ENCODE results near the gene SLC22A14.

SLC22A14 gene

DNA sequence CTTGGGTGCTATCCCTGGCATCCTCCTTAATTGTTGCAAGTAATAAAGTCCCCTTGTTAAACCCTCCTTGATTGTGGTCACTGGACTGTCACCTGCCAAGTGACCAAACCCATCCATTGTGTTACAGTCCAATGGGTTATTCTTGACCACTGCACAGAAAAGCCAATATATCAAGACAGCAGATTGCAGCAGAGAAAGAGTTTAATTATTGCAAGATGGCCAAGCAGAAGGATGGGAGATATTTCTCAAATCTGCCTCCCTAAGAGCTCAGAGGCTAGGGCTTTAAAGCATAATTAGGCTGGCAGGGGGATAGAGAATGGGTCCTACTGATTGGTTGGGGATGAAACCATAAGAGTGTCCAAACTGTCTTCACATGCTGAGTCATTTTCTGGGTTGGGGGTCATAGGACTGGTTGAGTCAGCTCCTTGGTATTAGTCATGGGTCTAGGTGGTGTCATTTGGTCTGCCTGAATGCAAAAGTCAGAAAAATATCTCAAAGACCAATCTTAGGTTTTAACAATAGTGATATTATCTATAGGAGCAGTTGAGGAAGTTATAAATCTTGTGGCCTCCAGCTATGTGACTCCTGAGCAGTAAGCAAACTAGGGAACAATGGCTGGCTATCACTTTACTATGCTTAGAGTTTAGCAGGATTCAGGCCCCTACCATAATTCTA lies 45.4 kb downstream of the SLC22A14 start:
- H3K27ac Mint-ChIP-seq = no peak overlapping the region

DNA sequence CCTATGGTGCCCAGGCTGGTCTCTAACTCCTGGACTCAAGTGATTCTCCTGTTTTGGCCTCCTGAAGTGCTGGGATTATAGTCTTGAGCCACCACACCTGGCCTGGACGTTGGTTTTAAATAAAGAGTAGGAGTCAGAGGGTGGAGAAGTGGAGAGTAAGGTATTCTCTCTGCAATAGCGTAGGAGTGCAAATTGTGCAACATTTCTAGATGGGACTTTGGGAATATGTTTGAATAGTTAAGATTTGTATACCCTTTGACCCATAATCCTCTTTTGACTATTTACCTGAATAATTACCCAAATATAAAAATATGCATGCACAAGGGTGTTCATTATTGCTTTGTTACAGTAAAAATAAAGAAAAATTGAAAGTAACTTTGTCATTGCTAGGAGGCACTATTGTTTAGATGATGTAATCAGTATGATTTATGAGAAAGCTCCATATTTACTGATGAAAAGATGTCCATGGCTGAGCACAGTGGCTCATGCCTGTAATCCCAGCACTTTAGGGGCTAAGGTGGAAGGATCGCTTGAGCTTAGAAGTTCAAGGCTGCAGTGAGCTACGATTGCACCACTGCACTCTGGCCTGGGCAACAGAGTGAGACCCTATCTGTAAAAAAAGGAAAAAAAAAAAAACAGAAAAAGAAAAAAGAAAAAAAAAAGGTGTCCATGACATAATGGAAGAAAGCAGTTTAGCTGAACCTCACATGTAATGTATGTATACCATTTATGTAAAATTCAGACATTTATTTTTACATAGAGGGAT lies 49.3 kb downstream of the SLC22A14 start:
- H3K36me3 Mint-ChIP-seq = no peaks in the 10 kb centered on the region
- no peak overlapping the region for H3K4me3 Mint-ChIP-seq
- peaks cover 12 to 17% of the 10 kb centered on the region in 2 donors for H3K27me3 Mint-ChIP-seq
- ATAC-seq (replicated peaks) = no peak
- no peaks in the 10 kb centered on the region for H3K4me1 Mint-ChIP-seq
- no peak overlapping the region for H3K27ac Mint-ChIP-seq
- no peaks in the 10 kb centered on the region for H3K9me3 Mint-ChIP-seq
- no peak for DNase-seq

More for the DNA sequence above, 45.4 kb downstream of the SLC22A14 start:
- Mint-ChIP-seq H3K4me3 (no peak overlapping the region), H3K9me3 (peaks cover 0 to 6% of the 10 kb centered on the region in 2 donors), H3K36me3 (no peaks in the 10 kb centered on the region), H3K27me3 (peaks cover 7 to 20% of the 10 kb centered on the region in 2 donors), H3K4me1 (no peaks in the 10 kb centered on the region)
- no peak for ATAC-seq (replicated peaks)
- no peak for DNase-seq

DNA sequence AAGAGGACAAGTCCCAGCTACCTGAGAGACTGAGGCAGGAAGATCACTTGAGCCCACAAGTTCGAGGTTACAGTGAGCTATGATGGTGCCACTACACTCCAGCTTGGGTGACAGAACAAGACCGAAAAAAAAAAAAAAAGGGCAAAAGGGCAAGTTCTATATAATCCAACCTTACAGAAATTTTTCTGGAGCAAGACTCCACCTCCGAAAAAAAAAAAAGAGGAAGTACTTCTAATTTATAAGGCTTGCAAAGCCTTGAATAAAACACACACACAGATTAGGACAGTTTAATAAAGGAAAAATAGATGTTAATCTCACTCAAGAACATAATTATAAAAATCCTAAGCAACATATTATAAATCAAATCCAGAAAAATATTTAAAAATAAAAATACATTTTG lies 50.1 kb downstream of the SLC22A14 start:
- DNase-seq = no peak
- ATAC-seq (replicated peaks) = peak in 1 of 2 donors; percentile 31
- Mint-ChIP-seq H3K27me3 (peaks cover 8 to 12% of the 10 kb centered on the region in 2 donors), H3K36me3 (no peaks in the 10 kb centered on the region), H3K27ac (no peak overlapping the region), H3K9me3 (no peaks in the 10 kb centered on the region), H3K4me3 (no peak overlapping the region), H3K4me1 (no peaks in the 10 kb centered on the region)

DNA sequence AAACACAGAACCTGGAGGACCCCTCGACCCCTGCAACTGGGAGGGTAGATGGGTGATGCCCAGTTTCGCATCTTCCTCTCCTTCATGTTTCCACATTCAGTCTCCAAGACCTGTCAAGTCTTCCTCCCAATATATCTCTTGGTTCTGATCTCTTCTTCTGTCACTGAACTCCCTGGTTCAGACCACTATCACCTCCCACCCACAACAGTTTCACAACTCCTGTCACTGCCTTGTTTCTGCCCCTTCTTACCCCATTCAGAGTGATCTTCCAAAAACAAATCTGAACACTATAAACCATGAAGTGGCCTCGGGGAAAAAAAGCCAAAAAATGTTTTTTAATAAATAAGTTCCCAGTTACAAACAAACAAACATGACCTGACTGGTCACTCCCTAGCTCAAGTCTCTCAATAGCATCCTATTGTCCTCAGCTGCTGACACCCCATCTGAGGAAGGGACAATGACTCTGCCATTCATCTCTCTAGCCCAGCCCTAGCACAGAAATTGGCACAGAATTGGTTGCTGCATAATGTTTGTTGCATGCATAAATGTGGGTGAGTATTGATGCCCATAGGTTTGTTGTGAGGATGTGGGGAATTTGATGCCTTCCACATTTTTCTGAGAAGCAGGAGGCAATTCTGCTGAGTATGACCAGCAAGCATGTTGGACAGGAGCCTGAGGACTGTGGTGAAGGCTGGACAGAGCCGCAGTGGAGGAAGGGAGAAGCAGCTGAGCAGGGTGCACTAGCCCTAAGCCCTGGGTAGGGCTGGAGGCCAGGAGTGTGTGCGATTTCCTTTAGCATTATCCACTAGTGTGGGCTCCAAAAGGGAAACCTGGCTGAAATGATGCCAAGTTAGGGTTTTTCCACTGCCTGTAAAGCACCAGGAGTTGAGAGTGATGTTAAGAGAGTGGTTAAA lies 52.3 kb downstream of the SLC22A14 start:
- Mint-ChIP-seq H3K27ac (no peak overlapping the region), H3K27me3 (peaks cover 8 to 12% of the 10 kb centered on the region in 2 donors), H3K4me3 (no peak overlapping the region), H3K36me3 (no peaks in the 10 kb centered on the region), H3K4me1 (no peaks in the 10 kb centered on the region), H3K9me3 (no peaks in the 10 kb centered on the region)
- no peak for ATAC-seq (replicated peaks)
- DNase-seq = no peak

DNA sequence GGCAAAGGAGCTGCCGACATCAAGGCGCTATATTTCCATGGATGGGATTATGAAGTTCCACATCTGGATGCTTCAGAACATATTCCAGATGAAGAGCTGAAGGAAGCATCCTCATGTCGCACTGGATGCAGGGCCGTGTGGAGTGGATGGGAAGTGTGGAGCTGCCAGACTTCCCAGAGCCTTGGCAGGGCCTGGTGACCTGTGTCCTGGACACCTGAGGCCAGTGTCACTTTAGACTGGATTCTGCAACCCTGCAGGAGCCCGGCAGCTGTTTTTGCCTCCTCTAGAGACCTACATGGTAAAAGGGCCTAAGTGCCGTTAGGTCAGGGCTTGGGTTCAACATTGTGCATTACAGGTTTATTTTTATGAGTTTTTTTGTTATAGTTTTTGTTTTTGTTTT lies 53.2 kb downstream of the SLC22A14 start:
- Mint-ChIP-seq H3K27me3 (peaks cover 8 to 12% of the 10 kb centered on the region in 2 donors), H3K36me3 (no peaks in the 10 kb centered on the region), H3K4me3 (no peak overlapping the region), H3K9me3 (no peaks in the 10 kb centered on the region), H3K27ac (no peak overlapping the region), H3K4me1 (no peaks in the 10 kb centered on the region)
- ATAC-seq (replicated peaks) (no peak), DNase-seq (no peak)

DNA sequence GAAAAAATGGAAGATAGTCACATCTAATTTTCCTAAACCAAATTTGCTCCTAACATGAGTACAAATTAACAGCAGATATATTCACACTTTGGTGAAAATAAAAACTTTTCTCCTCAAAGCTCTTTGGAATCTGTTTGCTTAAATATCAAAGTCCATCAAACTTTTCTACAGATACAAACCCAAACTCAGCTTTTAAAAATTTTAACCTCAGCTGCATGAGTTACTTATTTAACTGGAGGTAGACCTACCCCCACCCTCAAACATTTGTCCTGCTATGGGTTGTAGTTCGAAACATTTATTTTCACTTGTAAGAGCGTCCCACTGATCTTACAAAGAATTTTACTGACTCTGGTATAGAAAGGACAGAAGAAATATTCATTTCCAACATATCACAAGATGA lies 55.6 kb downstream of the SLC22A14 start:
- Mint-ChIP-seq H3K4me1 (no peaks in the 10 kb centered on the region), H3K27me3 (peaks cover 8 to 12% of the 10 kb centered on the region in 2 donors), H3K36me3 (no peaks in the 10 kb centered on the region), H3K27ac (no peak overlapping the region), H3K9me3 (no peaks in the 10 kb centered on the region), H3K4me3 (no peak overlapping the region)
- DNase-seq (no peak), ATAC-seq (replicated peaks) (no peak)

DNA sequence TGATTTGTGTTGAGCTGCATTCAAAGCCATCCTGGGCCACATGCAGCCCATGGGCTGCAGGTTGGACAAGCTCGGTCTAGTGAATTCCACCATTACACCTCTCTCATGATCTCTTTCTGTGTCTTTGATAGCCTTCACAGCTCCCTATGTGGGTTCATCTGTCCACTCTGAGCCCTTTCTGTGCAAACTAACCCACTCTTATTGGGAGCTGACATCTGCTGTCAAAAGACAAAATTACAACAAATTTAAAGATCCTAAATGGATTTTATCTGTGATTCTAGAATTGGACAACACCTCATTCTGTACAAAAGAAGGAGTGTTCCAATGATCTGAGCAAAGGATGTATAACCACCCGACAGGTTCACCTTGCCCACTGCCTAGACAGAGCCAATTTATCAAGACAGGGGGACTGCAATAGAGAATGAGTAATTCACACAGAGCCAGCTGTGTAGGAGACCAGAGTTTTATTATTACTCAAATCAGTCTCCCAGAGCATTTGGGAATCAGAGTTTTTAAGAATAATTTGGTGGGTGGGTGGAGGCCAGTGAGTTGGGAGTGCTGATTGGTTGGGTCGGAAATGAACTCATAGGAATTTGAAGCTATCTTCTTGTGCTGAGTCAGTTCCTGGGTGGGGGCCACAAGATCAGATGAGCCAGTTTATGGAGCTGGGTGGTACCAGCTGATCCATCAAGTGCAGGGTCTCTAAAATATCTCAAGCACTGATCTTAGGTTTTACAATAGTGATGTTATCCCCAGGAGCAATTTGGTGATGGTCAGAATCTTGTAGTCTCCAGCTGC lies 61.9 kb downstream of the SLC22A14 start:
- Mint-ChIP-seq H3K4me3 (no peak overlapping the region), H3K4me1 (peaks cover 0 to 5% of the 10 kb centered on the region in 2 donors), H3K27ac (no peak overlapping the region), H3K9me3 (no peaks in the 10 kb centered on the region), H3K27me3 (peaks cover 3 to 18% of the 10 kb centered on the region in 2 donors), H3K36me3 (no peaks in the 10 kb centered on the region)
- DNase-seq = no peak
- no peak for ATAC-seq (replicated peaks)

DNA sequence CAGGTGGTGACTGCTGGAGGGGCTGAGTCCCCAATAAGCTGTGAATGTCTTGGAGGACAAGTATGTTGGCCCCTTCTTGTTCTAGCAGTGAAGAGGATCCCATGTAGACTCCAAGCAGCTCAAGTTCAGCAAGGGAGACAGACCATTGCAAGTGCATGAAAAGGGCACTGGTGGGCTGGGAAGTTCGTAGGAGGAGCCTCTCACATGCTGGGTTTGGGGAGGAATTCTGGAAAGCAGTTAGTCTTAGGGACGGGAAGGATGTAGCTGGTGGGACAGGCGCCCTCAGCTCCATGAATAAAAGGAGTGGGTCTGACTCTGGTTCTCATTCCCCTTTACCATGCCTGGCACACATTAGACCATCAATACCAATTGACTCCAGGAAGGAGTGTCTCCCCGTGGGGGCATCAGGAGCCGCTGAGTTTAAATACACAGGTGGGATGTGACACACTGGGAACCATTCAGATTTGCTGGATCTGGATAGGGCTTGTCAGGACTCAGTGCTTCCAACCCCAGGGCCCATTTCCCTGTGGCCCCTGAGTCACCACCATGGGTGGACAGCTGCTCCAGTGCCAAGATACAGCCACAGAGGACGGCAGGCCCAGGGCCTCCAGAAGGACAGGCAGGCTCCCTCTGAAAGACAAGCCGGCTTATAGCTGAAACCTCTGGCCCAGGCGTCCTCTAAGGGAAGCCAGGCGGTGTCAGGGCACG lies 63.9 kb downstream of the SLC22A14 start:
- peaks cover 0 to 5% of the 10 kb centered on the region in 2 donors for H3K4me1 Mint-ChIP-seq
- DNase-seq (no peak), ATAC-seq (replicated peaks) (peak; percentile 31 to 41)
- H3K9me3 Mint-ChIP-seq = no peaks in the 10 kb centered on the region
- peak overlapping the region; percentile 62 to 78 for H3K4me3 Mint-ChIP-seq
- H3K27ac Mint-ChIP-seq = peak overlapping the region; percentile 65
- H3K27me3 Mint-ChIP-seq = peaks cover 3 to 18% of the 10 kb centered on the region in 2 donors
- no peaks in the 10 kb centered on the region for H3K36me3 Mint-ChIP-seq

DNA sequence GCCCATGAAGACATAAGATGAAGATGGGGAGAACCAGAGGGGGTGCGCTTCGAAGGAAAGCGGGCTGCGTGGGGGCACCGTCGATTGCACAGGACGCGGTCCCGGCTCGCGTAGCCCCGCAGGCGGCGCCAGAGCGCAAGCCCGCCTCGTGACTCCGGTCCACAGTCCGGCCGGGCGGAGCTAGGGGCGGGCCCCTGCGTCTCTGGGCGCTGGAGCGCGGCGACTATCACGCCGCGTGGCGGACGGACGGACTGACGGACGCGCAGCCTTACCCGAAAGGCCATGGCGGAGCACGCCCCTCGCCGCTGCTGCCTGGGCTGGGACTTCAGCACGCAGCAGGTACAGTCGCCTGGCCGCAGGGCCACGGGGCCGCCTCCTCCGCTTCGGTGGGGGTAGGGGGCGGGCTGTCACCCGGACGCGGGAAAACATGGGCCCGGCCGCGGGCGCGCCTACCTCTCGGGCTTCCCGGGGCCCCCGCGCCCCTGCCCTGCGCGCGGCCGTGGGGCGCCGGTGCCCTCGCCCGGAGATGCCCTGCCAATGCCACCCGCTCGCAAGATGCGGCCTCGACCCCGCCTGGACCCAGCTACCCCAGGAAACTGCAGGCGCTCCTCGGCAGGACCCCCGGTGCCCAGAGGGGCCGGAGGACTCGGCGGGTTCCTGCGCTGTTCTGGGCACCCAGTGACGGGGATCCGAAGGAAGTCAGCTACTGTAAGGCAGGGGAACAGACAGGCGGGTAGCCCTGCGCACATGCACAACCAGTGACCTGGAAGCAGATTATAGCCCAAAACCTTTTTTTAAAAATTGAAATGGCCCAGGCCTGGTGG lies 64.7 kb downstream of the SLC22A14 start, which contains the start of gene XYLB:
Gene XYLB, plus strand, starts transcription at position 199 of the 824 bp plus-strand sequence. Its CDS starts 84 bp downstream, at position 283.
- no peaks in the 10 kb centered on the region for H3K36me3 Mint-ChIP-seq
- H3K4me1 Mint-ChIP-seq = peaks cover 0 to 5% of the 10 kb centered on the region in 2 donors
- H3K9me3 Mint-ChIP-seq = no peaks in the 10 kb centered on the region
- peaks cover 3 to 18% of the 10 kb centered on the region in 2 donors for H3K27me3 Mint-ChIP-seq
- ATAC-seq (replicated peaks) (peak; percentile 98), DNase-seq (peak; percentile 73)
- H3K4me3 Mint-ChIP-seq = peak within 1 kb of the TSS; percentile 85 to 88
- H3K27ac Mint-ChIP-seq = peak within 1 kb of the TSS; percentile 65

DNA sequence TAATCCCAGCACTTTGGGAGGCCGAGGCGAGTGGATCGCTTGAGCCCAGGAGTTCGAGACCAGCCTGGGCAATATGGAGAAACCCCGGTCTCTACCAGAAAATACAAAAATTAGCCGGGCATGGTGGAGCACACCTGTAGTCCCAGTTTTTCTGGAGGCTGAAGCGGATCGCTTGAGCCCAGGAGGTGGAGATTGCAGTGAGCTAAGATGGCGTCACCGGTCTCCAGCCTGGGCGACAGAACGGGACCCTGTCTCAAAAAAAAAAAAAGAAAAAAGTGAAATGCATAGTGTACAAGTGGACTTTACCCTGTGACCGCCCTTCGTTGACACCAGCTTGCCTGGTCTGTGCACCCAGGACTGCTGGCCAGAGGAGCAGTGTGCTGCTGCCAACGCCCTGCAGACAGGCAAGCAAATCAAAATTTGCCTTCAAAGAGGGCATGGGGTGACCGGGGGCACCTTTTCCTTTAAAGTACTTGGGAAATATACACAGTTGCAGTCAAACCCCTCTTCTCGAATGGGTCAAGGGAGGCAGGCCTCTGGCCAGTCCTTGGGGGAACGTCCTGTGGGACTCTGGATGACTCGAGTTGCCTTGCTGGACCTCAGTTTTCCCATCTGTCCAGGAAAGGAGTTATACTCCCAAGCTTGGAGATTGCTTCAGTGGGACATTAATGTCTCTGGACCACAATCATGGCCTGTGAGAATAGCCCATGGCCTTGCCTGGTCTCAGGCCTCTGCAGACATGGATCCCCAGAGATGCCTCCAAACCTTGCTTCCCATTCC lies 65.5 kb downstream of the SLC22A14 start:
- no peak overlapping the region for H3K27ac Mint-ChIP-seq
- H3K9me3 Mint-ChIP-seq = no peaks in the 10 kb centered on the region
- H3K27me3 Mint-ChIP-seq = peaks cover 3 to 18% of the 10 kb centered on the region in 2 donors
- peaks cover 0 to 2% of the 10 kb centered on the region in 2 donors for H3K36me3 Mint-ChIP-seq
- peaks cover 0 to 5% of the 10 kb centered on the region in 2 donors for H3K4me1 Mint-ChIP-seq
- ATAC-seq (replicated peaks) (no peak), DNase-seq (no peak)
- H3K4me3 Mint-ChIP-seq = peak overlapping the region; percentile 85 to 88

DNA sequence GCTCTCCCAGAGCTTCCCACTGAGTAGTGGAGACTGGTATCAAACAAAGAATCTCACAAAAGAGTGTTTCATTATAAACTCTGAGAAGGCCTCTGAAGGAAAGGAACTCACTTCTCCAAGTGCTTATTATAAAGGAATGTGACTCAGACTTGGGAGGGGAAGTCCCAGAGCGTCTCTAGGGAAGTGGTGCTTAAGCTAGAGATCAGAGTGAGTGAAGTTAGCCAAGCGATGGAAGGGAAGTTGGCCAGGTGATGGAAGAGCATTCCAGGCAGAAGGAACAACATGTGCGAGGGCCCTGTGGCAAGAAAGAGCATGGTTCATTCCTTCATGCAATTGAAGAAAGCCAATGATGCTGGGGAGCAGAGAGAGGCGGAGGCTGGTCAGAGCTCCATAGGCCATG lies 66.8 kb downstream of the SLC22A14 start:
- Mint-ChIP-seq H3K36me3 (peaks cover 0 to 4% of the 10 kb centered on the region in 2 donors), H3K27me3 (peaks cover 2 to 15% of the 10 kb centered on the region in 2 donors), H3K4me3 (no peak overlapping the region), H3K9me3 (no peaks in the 10 kb centered on the region), H3K4me1 (peaks cover 0 to 5% of the 10 kb centered on the region in 2 donors), H3K27ac (no peak overlapping the region)
- DNase-seq (no peak), ATAC-seq (replicated peaks) (peak in 1 of 2 donors; percentile 18)

All from stimulated activated naive B cell treated with anti-CD40 and anti-IgM and Interleukin-4, amounts not matched to agents 10 μg/mL and 1 μg/mL and 100 μg/mL, for 72 hours (primary cell).